ENCODE data around the gene APOL2.

DNA sequence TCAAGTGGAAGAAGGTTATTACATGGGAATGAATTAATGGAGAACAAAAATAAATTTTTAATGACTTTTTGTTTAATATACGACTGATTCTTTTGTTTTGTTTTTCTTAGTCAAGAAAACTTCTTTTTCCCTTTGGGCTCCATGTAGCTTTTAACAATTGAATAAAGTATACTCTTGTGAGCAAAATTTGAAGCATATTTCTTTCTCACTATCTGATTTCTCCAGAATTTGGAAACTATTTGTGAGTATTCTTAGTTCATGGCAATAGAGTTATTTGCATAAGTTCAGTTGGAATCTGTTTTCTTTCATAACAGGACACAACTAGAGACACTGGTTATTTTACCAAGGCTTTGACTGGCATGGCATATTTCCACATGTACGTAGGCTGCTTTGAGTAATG lies 9.8 kb upstream of the APOL2 start:
- TF ChIP-seq, protein P1, sequence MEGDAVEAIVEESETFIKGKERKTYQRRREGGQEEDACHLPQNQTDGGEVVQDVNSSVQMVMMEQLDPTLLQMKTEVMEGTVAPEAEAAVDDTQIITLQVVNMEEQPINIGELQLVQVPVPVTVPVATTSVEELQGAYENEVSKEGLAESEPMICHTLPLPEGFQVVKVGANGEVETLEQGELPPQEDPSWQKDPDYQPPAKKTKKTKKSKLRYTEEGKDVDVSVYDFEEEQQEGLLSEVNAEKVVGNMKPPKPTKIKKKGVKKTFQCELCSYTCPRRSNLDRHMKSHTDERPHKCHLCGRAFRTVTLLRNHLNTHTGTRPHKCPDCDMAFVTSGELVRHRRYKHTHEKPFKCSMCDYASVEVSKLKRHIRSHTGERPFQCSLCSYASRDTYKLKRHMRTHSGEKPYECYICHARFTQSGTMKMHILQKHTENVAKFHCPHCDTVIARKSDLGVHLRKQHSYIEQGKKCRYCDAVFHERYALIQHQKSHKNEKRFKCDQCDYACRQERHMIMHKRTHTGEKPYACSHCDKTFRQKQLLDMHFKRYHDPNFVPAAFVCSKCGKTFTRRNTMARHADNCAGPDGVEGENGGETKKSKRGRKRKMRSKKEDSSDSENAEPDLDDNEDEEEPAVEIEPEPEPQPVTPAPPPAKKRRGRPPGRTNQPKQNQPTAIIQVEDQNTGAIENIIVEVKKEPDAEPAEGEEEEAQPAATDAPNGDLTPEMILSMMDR (IDR thresholded peaks at IDR 0.05) = no peak
- TF ChIP-seq POLR2A (IDR thresholded peaks at IDR 0.05) = no peak
